Kidney glomerular epithelial cell (primary cell): ENCODE results near the gene TBC1D8B.
A peak's percentile ranks its signal among the peaks of the same experiment; 100 is the strongest.
"Not testable (repeated sequence)": the region's sequence is repeated elsewhere in the genome, so short reads cannot be mapped to it uniquely, and the experiment has no call there.

Source experiments
- DNase-seq: peaks from one replicate; lab custom pipeline; 2025; lab: John Stamatoyannopoulos, UW

TBC1D8B gene

DNA sequence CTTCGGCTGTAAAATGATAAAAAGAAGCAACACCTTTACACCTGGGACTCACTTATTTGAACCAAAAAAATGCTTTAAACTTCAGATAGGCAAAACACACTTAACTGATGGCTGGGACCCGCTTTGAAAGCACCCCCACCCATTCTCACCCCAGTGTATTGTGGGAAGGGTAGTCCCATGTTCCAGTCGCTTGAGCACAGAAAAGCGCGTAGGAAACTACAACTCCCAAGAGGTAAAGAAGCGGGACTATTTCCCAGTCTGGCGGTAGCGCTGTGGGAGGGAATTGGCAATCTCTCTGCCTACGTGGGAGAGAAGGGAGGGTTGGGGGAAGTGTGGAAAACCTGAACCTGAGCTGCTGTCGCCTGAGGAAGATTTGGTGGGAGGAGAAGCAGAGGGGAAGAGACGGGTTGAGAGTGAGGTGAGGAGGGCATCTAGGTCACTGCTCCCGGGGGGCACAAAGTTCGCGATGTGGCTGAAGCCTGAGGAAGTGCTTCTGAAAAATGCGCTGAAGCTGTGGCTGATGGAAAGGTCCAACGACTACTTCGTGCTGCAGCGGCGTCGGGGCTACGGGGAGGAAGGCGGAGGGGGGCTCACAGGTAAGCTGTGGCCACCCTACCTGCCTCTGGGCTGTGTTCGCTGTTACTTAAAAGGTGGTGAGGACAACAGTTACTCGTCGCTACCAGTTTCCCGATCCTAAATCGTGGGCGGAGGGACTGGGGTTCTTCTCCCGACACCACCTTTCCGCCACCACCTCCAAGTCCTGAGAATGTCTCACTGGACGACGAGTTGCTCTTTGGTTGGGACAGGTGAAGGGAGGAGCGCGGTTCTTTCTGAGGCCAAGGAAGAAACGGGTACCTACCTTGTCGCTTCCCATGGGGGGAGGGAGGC, at the start of gene TBC1D8B:
TBC1D8B (plus strand) TSS at position 286 of the 888 bp plus-strand sequence; CDS start at position 467, 181 bp downstream.
- peak; percentile 89 for DNase-seq

DNA sequence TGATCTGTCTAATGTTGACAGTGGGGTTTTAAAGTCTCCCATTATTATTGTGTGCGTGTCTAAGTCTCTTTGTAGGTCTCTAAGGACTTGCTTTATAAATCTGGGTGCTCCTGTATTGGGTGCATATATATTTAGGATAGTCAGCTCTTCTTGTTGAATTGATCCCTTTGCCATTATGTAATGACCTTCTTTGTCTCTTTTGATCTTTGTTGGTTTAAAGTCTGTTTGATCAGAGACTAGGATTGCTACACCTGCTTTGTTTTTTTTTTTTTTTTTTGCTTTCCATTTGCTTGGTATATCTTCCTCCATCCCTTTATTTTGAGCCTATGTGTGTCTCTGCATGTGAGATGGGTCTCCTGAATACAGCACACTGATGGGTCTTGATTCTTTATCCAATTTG, 33.2 kb upstream of the TBC1D8B start:
- not testable (repeated sequence) for DNase-seq

GRCh38 chrX:106774981-106775380, 27.5 kb upstream of the TBC1D8B start:
- no peak for DNase-seq

DNA sequence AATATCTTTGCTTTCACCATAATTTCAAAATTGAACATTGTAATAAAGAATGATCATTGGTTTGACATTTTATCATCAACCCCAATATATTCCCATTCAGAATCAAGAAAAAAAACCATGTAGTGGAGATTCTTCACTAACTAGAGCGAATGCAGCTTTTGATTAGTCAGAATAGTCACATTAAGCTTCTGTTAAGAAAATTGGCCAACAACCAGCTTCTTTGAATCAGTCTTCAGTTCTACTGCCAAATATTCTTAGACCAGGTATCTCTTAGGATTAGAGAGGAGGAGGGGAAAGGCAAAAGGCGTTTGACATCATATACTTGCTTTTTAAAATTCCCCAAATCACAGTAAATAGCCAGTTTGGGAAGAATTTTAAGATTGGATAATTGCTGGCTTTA, 22.2 kb upstream of the TBC1D8B start:
- peak; percentile 37 for DNase-seq

GRCh38 chrX:106780664-106781377, 21.7 kb upstream of the TBC1D8B start:
- DNase-seq, result peak; percentile 65

DNA sequence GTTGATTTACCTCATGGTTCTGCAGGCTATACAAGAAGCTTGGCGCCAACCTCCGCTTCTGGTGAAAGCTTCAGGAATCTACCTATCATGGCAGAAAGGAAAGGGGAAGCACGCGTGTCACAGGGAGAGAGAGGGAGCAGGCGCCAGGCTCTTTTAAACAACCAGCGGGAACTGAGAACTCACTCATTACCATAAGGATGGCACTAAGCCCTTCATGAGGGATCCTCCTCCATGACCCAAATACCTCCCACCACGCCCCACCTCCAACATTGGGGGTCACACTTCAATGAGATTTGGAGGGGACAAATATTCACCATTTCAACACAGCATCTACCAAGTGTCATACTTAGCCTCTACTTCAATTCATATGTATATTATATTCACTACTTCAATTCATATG, 18.8 kb upstream of the TBC1D8B start:
- DNase-seq, result no peak

- DNase-seq, result no peak
Measured at GRCh38 chrX:106791495-106791894, 11.0 kb upstream of the TBC1D8B start.

DNA sequence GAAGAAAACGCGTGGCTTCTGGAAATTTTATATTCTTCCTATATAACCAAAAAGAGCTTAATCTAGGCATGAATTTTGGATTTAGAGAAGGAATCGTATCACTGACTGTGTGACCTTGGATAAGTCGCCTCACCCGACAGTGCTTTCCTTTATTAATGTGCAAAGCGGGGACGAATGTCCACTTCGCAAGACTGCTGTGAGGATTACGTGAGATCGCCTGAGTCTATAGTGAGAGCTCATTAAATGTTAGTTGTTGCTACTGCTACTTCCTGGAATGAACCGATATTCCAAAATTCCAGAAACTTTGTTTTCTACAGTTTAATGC, 448 bp upstream of the TBC1D8B start:
- peak; percentile 39 for DNase-seq

DNA sequence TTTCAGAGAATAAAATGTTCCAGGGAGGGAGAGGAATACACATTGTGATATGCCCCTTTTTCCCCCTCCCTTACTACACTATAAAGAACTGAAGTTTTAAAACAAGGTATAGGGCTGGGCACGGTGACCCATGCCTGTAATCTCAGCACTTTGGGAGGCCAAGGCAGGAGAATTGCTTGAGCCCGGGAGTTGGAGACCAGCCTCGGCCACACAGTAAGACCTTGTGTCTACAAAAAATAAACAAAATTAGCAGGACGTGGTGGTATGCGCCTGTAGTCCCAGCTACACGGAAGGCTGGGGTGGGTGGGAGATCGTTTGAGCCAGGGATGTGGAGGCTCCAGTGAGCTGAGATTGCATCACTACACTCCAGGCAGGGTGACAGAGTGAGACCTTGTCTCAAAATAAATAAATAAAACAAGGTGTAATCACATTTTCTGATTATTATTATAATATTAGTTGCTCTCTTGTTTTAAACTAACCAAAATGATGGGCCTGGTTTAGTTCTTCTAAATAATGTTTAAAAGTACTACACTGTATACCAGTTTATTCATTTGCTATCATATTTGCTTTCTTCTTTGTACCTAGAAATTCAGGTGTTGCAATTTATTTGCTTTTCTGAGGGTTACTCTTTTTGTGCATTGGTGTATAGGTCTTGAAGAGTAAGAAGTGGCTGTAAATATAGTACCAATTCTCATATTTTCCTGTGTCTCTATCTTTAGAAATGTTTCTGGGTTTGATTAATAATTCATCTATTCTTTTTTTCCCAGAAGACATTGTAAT, 8.8 kb downstream of the TBC1D8B start:
- no peak for DNase-seq

DNA sequence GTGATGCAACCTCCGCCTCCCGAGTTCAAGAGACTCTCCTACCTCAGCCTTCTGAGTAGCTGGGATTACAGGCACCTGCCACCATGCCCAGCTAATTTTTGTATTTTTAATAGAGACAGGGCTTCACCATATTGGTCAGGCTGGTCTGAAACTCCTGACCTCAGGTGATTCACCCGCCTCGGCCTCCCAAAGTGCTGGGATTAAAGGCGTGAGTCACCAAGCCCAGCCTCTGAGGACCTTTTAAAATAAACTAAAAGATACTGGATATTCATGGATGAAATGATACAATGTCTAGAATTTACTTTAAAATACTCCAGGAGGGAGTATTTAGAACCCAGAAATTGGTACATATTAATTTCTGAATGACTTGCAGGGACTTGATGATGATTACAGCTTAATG, 10.5 kb downstream of the TBC1D8B start:
- DNase-seq, result not testable (repeated sequence)

- not testable (repeated sequence) for DNase-seq
Measured at GRCh38 chrX:106814093-106814492, 11.6 kb downstream of the TBC1D8B start.

GRCh38 chrX:106862972-106863688, 60.7 kb downstream of the TBC1D8B start:
- no peak for DNase-seq

GRCh38 chrX:106863697-106864096, 61.2 kb downstream of the TBC1D8B start:
- no peak for DNase-seq

DNA sequence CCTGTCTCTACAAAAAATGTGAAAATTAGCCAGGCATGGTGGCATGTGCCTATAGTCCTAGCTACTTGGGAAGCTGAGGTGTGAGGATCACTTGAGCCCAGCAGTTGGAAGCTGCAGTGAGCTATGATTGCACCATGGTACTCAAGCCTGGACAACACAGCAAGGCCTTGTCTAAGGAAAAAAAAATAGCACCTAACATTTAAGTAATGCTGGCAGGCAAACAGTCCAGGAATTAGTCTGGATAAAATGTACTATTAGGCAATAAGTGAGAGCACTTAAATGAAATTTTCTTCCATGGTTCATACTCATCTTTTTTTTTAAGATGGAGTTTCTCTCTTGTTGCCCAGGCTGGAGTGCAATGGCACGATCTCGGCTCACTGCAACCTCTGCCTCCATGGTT, 70.3 kb downstream of the TBC1D8B start:
- not testable (repeated sequence) for DNase-seq

DNA sequence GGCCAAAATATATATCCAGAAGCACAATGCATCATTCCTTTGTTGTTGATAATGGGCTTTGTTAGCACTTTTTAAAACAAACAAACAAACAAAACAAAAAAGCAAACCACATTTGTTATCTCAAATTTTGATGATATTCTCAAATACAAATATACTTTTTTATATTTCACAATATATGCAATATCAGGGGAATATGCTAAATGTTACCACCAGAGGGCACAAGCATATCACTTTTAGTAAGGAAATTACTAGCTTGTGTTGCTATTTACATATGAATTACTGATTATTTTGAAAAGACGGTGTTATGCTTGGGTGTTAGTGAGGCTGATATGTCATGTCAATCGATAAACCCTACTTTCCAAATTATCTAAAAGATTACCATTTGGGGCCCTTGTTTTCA, 71.6 kb downstream of the TBC1D8B start:
- DNase-seq, result peak; percentile 21

- DNase-seq, result no peak
Measured at GRCh38 chrX:106875151-106875550, 72.7 kb downstream of the TBC1D8B start.

GRCh38 chrX:106889468-106889867, 87.0 kb downstream of the TBC1D8B start:
- DNase-seq, result no peak

GRCh38 chrX:106891762-106892460, 89.4 kb downstream of the TBC1D8B start:
- DNase-seq, result no peak

- DNase-seq, result peak; percentile 44
Measured at GRCh38 chrX:106894392-106894909, 92.0 kb downstream of the TBC1D8B start.

DNA sequence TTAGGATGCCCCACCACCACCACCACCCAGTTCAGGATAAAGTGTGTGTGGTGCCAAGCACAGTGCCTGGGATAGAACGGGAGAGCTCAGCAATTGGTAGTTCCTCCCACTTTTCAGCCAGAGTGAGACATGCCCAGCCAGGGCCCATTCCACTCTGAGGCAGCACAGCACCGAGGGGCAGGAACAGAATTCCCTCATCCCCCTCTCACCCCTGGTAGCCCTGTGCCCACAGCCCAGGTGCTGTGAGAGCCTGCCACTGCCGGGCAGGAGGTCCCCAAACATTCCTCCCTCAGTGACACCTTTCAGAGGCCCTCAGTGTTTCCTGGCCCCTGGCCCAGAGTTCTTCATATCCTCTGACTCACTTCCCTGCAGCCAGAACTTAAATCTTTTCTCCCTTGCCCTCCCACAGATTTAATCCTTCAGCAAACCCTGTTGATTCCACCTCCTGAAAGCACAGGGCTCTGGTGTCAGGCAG, 92.5 kb downstream of the TBC1D8B start:
- DNase-seq, result peak; percentile 39

GRCh38 chrX:106897259-106897658, 94.8 kb downstream of the TBC1D8B start:
- DNase-seq, result no peak
